HG03108 (cell line): ENCODE data around the gene LCA5.
"Not testable (repeated sequence)": the region's sequence is repeated elsewhere in the genome, so short reads cannot be mapped to it uniquely, and the experiment has no call there.

ENCODE experiments used
- ATAC-seq: cut with Tn5 transposase; IDR thresholded peaks from one replicate; pipeline ENCODE4 v1.9.1; 2021; ENCODE audit warnings: moderate library complexity; ENCODE audit not compliant: unreplicated experiment

The LCA5 gene

GRCh38 chr6:79468116-79468515 is 69.1 kb downstream of the LCA5 start:
- ATAC-seq: no peak

- no peak for ATAC-seq
Observed at GRCh38 chr6:79467716-79468115, 69.5 kb downstream of the LCA5 start.

GRCh38 chr6:79466207-79466834 is 70.9 kb downstream of the LCA5 start:
- ATAC-seq: no peak

- ATAC-seq: no peak
Observed at GRCh38 chr6:79465381-79465780, 71.8 kb downstream of the LCA5 start.

GRCh38 chr6:79463621-79464050 is 73.6 kb downstream of the LCA5 start:
- no peak for ATAC-seq

GRCh38 chr6:79461205-79461604 is 76.0 kb downstream of the LCA5 start:
- no peak for ATAC-seq

- no peak for ATAC-seq
Observed at GRCh38 chr6:79455446-79455845, 81.8 kb downstream of the LCA5 start.

GRCh38 chr6:79453558-79454042 is 83.6 kb downstream of the LCA5 start:
- no peak for ATAC-seq

- ATAC-seq: no peak
Observed at GRCh38 chr6:79450984-79451383, 86.2 kb downstream of the LCA5 start.

GRCh38 chr6:79446006-79446405 is 91.2 kb downstream of the LCA5 start:
- ATAC-seq: no peak

GRCh38 chr6:79443876-79444275 is 93.4 kb downstream of the LCA5 start:
- ATAC-seq: not testable (repeated sequence)

GRCh38 chr6:79441192-79441591 is 96.0 kb downstream of the LCA5 start:
- no peak for ATAC-seq

GRCh38 chr6:79440598-79440997 is 96.6 kb downstream of the LCA5 start:
- no peak for ATAC-seq

- no peak for ATAC-seq
Observed at GRCh38 chr6:79438030-79438429, 99.2 kb downstream of the LCA5 start.

- no peak for ATAC-seq
Observed at GRCh38 chr6:79436241-79436640, 101.0 kb downstream of the LCA5 start.

- ATAC-seq: no peak
Observed at GRCh38 chr6:79435746-79436145, 101.5 kb downstream of the LCA5 start.
